Transverse colon (tissue), 3 donors: ENCODE results near the gene NR3C2.

ENCODE experiments used
- EP300 ChIP-seq: sonication (generic); formaldehyde crosslinking; IDR thresholded peaks from one replicate; pipeline ENCODE4 v1.6.1; 2017; ENCODE audit warnings: antibody characterized with exemption, low read depth
- TF ChIP-seq, protein P1 (sequence below), 5 experiments: fragments of 200-600 bp in 3 of 5; fragments of 450-650 bp in 2 of 5; sonication (generic) in 3 of 5; IDR thresholded peaks; 1 replicate in 2 of 5; 2 replicates in 3 of 5; pipeline ENCODE4 v1.5.1; 2016 to 2017; ENCODE audit warnings: antibody characterized with exemption in 5 of 5, inconsistent platforms in 3 of 5, mild to moderate bottlenecking in 2 of 5, moderate library complexity in 1 of 5

DNA sequence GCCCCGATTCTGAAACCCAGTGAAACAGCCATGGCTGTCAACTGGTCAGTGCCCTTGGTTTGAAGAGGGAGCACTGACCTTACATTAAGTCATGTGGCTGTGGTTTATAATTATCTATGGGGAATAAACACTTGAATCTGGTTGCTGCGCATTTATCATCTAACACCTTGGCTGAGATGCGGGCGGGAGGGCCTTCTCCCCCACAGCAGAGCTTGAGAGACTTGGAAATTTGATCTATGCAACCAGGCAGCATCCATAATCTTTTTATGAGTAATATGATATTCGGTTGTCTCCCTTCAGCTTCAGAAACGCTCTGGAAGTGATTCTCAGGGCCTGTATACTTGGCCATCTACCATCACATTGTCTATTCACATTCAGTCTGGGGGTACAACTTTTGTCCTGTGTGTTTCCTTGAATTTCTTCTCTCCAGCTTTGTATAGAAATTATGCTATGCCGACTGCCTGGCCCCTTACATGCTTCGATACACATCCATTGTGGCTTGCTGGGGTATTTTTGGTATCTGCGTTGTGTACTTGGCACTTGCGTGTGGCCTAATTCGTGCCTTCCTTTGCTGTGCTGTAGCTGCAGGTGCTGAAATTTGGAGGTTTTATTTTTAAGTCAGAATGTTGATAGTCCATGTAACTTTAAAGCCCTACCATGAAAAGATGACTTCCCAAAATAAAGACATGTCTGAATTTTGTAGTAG, 388.8 kb downstream of the NR3C2 start:
- TF ChIP-seq, protein P1, sequence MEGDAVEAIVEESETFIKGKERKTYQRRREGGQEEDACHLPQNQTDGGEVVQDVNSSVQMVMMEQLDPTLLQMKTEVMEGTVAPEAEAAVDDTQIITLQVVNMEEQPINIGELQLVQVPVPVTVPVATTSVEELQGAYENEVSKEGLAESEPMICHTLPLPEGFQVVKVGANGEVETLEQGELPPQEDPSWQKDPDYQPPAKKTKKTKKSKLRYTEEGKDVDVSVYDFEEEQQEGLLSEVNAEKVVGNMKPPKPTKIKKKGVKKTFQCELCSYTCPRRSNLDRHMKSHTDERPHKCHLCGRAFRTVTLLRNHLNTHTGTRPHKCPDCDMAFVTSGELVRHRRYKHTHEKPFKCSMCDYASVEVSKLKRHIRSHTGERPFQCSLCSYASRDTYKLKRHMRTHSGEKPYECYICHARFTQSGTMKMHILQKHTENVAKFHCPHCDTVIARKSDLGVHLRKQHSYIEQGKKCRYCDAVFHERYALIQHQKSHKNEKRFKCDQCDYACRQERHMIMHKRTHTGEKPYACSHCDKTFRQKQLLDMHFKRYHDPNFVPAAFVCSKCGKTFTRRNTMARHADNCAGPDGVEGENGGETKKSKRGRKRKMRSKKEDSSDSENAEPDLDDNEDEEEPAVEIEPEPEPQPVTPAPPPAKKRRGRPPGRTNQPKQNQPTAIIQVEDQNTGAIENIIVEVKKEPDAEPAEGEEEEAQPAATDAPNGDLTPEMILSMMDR (IDR thresholded peaks at IDR 0.05), result no peak
- TF ChIP-seq EP300, result no peak
